Choroid plexus epithelial cell (primary cell): ENCODE data around the gene WDR45.

ENCODE experiments used
- DNase-seq: peaks from one replicate; pipeline ENCODE4 v3.0.0-alpha.2; 2010; ENCODE audit warnings: low read depth
- H3K4me3 ChIP-seq: 2 replicates; pipeline ENCODE4 v1.5.1; 2011; ENCODE audit warnings: low read depth, mild to moderate bottlenecking, control low read depth, low read length, moderate library complexity
- TF ChIP-seq, protein P1 (sequence below): conservative IDR thresholded peaks from 2 replicates; pipeline ENCODE4 v1.5.1; 2011; ENCODE audit warnings: low read depth, mild to moderate bottlenecking, control low read depth, inconsistent platforms, low read length, moderate library complexity

Gene WDR45

GRCh38 chrX:49069038-49069437 lies 10.6 kb downstream of the WDR45 start:
- no peak for DNase-seq
- TF ChIP-seq, protein P1, sequence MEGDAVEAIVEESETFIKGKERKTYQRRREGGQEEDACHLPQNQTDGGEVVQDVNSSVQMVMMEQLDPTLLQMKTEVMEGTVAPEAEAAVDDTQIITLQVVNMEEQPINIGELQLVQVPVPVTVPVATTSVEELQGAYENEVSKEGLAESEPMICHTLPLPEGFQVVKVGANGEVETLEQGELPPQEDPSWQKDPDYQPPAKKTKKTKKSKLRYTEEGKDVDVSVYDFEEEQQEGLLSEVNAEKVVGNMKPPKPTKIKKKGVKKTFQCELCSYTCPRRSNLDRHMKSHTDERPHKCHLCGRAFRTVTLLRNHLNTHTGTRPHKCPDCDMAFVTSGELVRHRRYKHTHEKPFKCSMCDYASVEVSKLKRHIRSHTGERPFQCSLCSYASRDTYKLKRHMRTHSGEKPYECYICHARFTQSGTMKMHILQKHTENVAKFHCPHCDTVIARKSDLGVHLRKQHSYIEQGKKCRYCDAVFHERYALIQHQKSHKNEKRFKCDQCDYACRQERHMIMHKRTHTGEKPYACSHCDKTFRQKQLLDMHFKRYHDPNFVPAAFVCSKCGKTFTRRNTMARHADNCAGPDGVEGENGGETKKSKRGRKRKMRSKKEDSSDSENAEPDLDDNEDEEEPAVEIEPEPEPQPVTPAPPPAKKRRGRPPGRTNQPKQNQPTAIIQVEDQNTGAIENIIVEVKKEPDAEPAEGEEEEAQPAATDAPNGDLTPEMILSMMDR = no peak
- H3K4me3 ChIP-seq = no peak overlapping the region

GRCh38 chrX:49067285-49068120 lies 12.2 kb downstream of the WDR45 start:
- DNase-seq = no peak
- H3K4me3 ChIP-seq = no peak overlapping the region
- TF ChIP-seq, protein P1 = no peak

GRCh38 chrX:49066690-49067089 lies 13.0 kb downstream of the WDR45 start:
- DNase-seq = no peak
- TF ChIP-seq, protein P1 = no peak

GRCh38 chrX:49066278-49066677 lies 13.4 kb downstream of the WDR45 start:
- H3K4me3 ChIP-seq = no peak overlapping the region
- TF ChIP-seq, protein P1 = no peak
- no peak for DNase-seq

More at GRCh38 chrX:49066690-49067089, 13.0 kb downstream of the WDR45 start:
- no peak overlapping the region for H3K4me3 ChIP-seq

- TF ChIP-seq, protein P1 = no peak
- H3K4me3 ChIP-seq = no peak overlapping the region
- DNase-seq = no peak
Measured at GRCh38 chrX:49064735-49065134, 15.0 kb downstream of the WDR45 start.

DNA sequence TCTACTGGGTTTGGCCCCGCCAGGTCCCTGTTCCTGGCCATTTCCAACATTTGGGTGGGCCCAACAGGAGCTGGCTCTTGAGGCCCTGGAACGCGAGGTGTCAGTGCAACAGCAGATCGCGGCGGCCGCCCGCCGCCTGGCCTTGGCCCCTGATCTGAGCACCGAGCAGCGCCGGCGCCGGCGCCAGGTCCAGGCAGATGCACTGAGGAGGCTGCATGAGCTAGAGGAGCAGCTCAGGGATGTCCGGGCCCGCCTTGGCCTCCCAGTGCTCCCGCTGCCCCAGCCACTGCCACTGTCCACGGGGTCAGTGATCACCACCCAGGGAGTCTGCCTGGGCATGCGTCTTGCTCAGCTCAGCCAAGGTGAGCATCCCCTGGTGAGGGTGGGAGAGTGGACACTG lies 15.4 kb downstream of the WDR45 start:
- H3K4me3 ChIP-seq = no peak overlapping the region
- TF ChIP-seq, protein P1 = no peak
- DNase-seq = no peak

GRCh38 chrX:49063715-49064114 lies 16.0 kb downstream of the WDR45 start:
- DNase-seq = no peak
- TF ChIP-seq, protein P1 = no peak
- no peak overlapping the region for H3K4me3 ChIP-seq
